NB4 (cell line): ENCODE measurements around the gene NEB.

Experiments
- DNase-seq: peaks from one replicate; pipeline ENCODE4 v3.0.0; 2010; ENCODE audit warnings: low read depth
- H3K4me3 ChIP-seq: one replicate; pipeline ENCODE4 v1.5.1; 2011; ENCODE audit warnings: mild to moderate bottlenecking, low read depth, low read length, moderate library complexity
- CTCF ChIP-seq: IDR thresholded peaks from one replicate; pipeline ENCODE4 v1.5.1; 2012; ENCODE audit warnings: low read depth, low read length
- MYC ChIP-seq: IDR thresholded peaks from 2 replicates; pipeline ENCODE4 v1.6.1; 2011; ENCODE audit warnings: low read depth, low read length
- POLR2A ChIP-seq: IDR thresholded peaks from 2 replicates; pipeline ENCODE4 v1.6.1; 2011; ENCODE audit warnings: mild to moderate bottlenecking; ENCODE audit not compliant: insufficient read length; ENCODE audit errors: extremely low read depth
- TF ChIP-seq, protein P1 (sequence below): IDR thresholded peaks from 2 replicates; pipeline ENCODE4 v1.6.1; 2011; ENCODE audit warnings: low read depth, low read length

Gene NEB

GRCh38 chr2:151486053-151486452, 248.2 kb downstream of the NEB start:
- TF ChIP-seq, protein P1, sequence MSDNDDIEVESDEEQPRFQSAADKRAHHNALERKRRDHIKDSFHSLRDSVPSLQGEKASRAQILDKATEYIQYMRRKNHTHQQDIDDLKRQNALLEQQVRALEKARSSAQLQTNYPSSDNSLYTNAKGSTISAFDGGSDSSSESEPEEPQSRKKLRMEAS, result no peak
- TF ChIP-seq CTCF (no peak), MYC (no peak), POLR2A (no peak)

GRCh38 chr2:151484100-151484499, 250.2 kb downstream of the NEB start:
- TF ChIP-seq POLR2A, result no peak
- TF ChIP-seq CTCF, result no peak
- no peak for TF ChIP-seq MYC
- TF ChIP-seq, protein P1, result no peak
- no peak overlapping the region for H3K4me3 ChIP-seq
- no peak for DNase-seq

More at GRCh38 chr2:151486053-151486452, 248.2 kb downstream of the NEB start:
- H3K4me3 ChIP-seq, result no peak overlapping the region
- no peak for DNase-seq

DNA sequence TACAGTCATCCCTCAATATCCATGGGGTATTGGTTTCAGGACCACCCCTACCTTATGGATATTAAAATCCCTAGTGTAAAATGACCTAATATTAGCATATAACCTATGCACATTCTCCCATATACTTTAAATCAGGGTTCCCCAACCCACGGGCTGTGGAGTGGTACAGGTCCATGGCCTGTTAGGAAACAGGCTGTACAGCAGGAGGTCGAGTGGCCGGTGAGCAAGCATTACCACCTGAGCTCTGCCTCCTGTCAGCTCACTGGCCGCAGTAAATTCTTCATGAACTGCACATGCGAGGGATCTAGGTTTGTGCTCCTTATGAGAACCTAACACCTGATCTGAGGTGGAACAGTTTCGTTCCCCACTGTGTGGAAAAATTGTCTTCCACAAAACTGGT, 250.7 kb downstream of the NEB start:
- no peak for DNase-seq
- no peak overlapping the region for H3K4me3 ChIP-seq
- TF ChIP-seq MYC, result no peak

DNA sequence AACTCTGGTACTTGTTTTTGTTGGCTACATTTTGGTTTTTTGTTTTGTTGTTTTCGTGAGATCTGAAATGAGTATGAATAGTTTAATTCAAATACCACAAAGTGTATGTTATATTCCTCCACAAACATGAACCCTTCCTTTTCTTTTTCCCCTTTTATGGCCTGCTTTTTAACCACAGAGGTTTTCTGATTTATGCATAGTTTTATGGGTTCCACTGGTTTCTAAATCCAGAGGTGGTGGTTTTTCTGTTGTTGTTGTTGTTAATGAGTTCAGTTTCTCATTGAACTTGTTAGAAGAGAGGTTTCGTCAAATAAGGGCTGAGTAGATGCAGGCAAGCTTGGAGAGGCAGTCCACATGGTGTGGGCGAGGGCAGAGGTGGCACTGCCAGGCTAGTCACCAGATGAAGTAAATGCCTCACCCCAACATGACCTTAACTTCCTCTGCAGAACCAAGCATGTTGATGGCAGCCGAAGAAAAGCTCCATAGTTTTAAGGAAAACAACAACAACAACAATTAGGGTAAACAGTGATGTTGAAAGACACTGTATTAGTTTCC, 252.0 kb downstream of the NEB start:
- no peak for TF ChIP-seq MYC
- no peak for TF ChIP-seq POLR2A
- TF ChIP-seq, protein P1, result no peak
- TF ChIP-seq CTCF, result no peak
- DNase-seq, result no peak
- no peak overlapping the region for H3K4me3 ChIP-seq

- H3K4me3 ChIP-seq, result no peak overlapping the region
- TF ChIP-seq, protein P1, result no peak
- no peak for TF ChIP-seq CTCF
- TF ChIP-seq MYC, result no peak
- TF ChIP-seq POLR2A, result no peak
- DNase-seq, result no peak
Observed at GRCh38 chr2:151481744-151482143, 252.5 kb downstream of the NEB start.

DNA sequence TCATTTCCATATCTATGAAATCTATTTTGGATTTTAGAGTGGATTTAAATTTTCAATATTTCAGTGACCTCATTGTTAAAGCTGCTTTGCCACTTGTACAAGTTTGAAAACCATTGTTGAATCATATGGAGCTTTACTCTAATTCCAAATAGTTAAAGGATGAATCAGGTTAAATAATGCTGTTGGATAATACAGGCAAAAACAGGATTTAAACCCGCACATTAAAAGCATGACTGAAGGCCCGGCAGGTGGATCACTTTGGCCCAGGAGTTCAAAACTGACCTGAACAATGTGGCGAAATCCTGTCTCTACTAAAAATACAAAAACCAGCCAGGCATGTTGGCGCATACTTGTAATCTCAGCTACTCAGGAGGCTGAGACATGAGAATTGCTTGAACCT, 256.3 kb downstream of the NEB start:
- no peak for TF ChIP-seq POLR2A
- TF ChIP-seq, protein P1, result no peak
- no peak for DNase-seq
- H3K4me3 ChIP-seq, result no peak overlapping the region

DNA sequence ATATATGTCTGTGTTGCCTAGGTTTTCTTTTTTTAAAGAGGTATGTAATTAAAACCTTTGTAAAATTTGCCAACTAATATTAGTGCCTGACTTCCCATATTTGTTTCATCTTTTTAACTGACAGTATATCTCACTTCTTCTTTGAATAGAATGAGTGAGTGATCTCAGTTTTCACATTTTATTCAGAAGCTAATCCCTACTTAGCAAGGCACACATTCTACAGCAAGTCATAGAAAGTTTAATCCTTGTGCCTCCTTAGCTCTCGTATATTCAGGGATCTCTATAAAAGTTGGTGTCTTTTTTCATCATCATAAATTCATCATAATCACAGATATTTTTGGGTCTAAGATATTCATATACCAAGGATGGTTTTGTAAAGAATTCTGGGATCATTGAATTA, 258.0 kb downstream of the NEB start:
- no peak for TF ChIP-seq MYC
- TF ChIP-seq, protein P1, result no peak
- TF ChIP-seq POLR2A, result no peak
- TF ChIP-seq CTCF, result no peak
- H3K4me3 ChIP-seq, result no peak overlapping the region
- DNase-seq, result no peak
